ENCODE measurements around the gene LAMP5. TPM values are rescaled to one million over a fixed set of nuclear protein-coding genes. Genes with fewer than 3 reads are reported as not detected.

LAMP5 gene
- total RNA-seq, 2 donors from 2014 or later = not detected

DNA sequence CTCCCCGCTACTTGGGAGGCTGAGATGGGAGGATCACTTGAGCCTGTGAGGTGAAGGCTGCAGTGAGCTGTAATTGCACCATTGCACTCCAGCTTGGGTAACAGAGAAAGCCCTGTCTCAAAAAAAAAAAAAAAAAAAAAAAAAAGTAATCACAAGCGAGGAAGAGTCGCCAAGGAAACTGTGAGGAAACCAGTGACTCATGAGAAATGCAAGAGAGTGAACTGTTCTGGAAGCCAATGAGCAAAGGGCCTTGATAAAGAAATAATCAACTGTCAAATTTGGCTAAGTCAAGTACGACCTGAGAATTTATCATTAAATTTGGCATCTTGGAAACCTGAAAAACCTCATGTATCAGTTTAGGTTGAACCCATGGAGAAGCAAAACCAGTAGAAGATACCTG is 16.1 kb upstream of the LAMP5 start:
- no peak for ATAC-seq
- no peak for DNase-seq
- intact Hi-C loops (cut with DNase I) = no loop called here

DNA sequence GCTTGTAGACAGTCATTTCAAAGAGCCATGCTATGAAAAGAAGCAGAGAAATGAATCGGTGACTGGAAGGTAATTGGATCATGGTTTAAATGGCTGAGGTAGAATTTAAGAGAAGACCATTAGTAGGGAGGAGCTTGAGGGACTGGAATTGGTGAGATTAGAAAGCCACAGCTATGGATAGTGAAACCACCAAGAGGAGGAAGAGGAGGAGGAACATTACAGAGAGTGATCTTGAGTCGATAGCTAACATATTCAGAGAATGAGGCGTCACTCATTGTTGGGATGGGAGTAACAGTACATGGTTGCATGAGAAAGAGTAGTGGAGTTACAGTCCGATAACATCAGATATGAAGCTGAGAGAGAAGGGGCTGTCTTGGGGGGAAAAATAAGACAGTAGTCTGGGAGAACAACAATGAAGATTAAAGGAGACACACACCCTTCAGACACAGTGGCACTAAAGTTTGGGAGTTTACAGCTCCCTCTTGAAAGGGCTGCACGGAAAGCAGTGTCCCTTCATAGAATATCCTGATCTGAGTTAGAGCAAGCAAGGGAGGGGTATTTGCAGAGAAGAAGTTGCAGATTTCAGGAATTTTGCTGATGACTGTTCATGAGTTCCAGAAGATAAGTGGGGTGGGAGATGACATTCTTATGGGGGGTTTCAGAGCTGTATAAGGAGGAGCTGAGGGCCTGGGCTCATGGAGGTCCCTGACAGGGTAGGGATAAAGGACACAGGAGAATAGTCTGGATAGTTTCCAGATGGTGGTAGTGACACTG is 15.1 kb upstream of the LAMP5 start:
- no peak for ATAC-seq
- no peak for DNase-seq
- intact Hi-C loops (cut with DNase I) = no loop called here

DNA sequence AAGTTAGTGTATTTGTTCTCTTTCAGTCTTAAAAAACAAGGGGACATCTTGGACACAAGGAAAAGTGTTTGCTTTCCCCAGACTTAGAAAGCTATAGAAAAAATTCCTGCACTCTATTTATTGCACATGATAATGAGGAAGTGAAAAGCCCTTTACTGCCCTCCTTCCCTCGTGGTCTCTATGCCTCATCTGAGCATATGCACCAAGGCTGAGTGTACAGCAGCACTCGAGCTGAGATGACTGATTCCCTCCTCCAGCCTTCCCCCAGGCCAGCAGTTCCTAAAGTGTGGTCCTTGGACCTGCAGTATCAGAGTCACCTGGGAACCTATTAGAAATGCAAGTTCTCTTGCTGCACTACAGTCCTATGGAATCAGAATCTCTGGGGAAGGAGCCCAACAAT is 14.3 kb upstream of the LAMP5 start:
- intact Hi-C loops (cut with DNase I) = no loop called here
- ATAC-seq = peak in 1 of 2 donors; percentile 26

DNA sequence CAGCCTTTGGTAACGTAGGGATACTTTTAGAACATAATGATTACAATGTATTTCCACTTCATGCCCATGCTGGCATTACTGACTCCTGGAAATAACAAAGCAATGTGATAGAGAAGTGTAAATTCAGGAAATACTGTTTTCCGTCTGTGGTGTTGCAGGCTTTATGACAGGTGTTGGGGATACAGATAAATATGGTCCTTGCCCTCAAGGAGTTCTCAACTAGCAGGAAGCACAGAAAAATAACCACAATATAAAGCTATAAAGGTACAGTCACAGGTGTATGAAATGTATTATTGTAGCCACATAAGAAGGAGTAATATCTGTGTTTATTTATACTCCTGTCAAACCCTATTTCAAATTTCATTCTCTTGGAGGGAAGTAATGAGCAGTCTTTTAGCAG is 12.9 kb upstream of the LAMP5 start:
- intact Hi-C loops (cut with DNase I) = no loop called here
- DNase-seq = no peak
- ATAC-seq = no peak

More for the DNA sequence above, 14.3 kb upstream of the LAMP5 start:
- no peak for DNase-seq

DNA sequence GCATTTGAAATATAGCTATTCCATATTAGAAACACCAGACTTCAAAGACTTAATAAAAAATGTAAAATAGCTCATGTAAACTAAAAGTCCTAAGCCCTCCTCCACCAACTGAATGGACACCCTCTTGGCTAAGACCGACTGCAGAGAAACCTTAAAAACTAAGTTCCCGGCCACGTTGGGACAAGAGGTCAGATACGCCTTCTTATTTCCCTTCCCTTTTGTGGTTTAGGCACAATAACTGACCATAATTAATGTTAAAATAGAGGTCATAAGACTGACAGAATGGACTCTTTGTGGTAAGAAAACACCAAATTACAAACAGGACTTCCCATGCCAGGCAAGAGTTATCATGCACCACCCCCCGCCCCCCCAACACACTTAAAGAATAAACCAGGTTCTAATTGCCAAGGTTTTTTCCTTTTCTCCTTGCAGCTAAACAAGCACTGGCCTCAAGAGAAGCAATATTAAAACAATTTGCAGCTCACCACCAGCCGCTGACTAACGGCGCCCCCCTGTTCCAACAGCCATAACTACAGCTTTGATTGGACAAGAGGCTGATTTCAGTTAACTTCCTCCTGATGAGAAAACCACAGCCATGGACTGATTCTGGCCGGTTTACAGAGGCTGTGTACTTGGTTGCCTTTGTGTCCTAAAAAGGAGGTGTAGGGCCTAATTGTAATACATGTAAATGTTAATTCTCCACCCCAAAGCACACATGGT is 10.7 kb upstream of the LAMP5 start:
- intact Hi-C loops (cut with DNase I) = no loop called here
- peak in 1 of 2 donors; percentile 12 for ATAC-seq
- DNase-seq = no peak

DNA sequence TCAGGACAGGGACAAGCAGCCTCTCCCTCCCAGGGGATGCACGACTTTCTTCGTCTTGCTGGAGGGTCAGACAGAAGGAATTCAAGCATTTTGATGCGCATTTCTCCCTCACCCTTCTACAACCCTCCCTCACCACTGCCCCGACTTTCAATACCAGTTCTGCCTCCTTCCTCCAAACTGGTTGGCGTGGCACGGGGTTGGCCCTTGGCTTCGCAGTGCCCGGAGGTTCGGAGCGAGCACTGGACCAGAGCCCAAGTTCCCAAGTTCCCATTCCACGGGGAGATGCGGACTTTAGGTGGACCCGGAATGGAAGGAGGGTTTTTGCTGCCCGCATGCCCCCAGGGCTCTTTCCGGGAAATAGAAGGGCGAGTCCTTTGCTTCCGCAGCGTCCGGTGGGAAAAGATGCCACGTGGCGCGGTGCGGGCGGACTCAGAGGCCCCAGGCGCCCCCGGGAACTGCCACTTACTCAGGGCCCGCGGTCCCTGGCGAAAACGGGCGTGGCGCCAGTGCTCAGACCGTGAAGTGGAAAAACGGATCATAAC is 8.0 kb upstream of the LAMP5 start:
- no peak for ATAC-seq
- intact Hi-C loops (cut with DNase I) = no loop called here
- DNase-seq = no peak

DNA sequence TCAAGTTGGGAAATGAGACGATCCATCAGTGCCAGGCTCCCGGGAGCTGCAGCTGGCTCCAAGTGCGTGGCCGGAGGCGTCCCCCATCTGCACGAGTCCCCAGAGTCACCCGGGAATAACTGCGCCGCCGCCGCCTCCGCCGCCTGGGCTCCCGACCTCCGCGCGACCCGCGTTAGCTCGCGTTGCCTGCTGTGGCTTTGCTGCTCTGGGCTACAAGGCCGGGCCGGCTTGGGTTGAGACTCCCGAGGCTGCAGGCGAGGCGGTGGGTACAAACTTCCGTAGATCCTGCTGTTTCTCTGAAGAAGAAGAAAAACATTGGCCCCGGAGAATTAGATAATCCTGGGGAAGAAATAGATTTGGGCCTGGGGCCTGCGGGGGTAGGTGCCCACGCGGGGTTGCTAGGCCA is 7.4 kb upstream of the LAMP5 start:
- no peak for DNase-seq
- intact Hi-C loops (cut with DNase I) = no loop called here
- no peak for ATAC-seq

DNA sequence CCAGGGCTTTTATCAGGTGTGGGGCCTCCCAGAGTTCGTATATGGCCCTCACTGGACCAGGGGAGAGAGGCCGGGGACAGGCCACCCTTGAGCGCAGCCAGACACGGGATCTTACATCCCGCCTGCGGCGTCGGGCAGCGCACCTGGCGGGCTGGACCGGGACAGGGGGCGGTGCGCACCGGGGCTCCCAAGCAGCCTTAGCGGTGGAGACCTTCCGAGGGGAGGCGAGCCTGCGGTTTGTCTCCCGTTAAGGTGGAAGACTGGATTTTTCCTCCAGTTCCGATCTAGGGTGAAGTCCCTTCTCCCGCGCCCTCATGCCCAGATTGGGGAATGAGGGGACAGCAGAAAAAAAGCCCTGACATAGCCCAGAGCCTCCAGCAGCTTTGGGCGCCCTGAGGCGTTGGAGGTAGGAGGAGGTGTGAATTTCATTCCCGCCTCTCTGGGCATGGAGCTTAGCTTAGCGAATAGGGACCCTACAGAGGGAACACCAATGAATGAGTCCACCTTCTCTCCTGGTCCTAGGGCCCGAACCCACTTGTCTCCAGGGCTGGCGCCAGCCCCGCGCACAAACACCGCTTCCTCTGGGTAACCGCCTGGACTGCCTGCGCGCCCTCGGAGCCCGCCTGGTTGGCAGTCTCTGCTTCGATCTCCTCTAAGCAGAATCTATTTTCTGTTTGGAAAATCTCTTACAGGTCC is 6.7 kb upstream of the LAMP5 start:
- intact Hi-C loops (cut with DNase I) = no loop called here
- no peak for DNase-seq
- no peak for ATAC-seq

DNA sequence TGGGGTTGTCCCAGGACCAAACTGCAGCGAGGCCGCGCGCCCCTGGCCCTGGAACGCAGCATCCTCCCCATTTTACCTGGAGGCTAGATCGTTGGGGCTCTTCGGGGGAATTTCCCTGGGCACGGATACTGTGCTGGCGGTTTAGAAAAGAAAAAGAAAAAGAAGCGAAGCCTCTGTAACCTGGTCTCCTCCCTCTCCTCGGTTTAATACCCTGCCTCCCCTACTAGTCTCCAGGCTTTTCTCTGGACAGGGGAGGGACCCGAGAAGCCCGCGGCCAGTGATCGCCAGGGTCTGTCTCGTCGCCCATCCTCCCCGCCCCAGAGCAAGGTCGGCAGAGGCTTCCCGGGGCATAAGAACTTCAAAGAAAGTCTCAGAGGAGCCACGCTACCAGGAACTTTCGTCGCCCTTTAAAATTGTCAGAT is 6.1 kb upstream of the LAMP5 start:
- ATAC-seq (no peak), DNase-seq (no peak)
- intact Hi-C loops (cut with DNase I) = no loop called here

DNA sequence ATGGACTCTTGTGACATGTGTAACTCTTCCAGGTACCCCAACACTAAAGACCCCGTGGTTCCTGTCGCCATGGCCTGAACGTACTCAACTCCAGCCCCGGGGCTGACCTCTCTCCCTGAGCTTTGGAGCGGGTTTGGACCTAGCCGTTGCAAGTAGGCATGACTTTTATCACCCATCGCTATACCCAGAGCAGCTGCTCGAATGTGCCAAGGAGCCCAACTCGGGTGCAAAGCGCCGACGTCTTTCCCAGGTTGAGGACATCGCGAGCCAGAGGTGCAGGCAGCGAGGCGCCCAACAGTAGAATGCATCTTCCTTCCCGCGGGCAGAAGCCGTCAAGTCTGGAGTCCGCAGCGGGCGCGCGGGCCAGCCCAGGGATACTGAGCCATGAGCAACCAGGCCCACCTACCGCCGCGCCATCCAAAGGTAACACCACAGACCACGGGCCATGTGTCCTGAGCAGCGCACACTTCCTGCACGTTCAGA is 5.7 kb upstream of the LAMP5 start:
- no peak for DNase-seq
- no peak for ATAC-seq

DNA sequence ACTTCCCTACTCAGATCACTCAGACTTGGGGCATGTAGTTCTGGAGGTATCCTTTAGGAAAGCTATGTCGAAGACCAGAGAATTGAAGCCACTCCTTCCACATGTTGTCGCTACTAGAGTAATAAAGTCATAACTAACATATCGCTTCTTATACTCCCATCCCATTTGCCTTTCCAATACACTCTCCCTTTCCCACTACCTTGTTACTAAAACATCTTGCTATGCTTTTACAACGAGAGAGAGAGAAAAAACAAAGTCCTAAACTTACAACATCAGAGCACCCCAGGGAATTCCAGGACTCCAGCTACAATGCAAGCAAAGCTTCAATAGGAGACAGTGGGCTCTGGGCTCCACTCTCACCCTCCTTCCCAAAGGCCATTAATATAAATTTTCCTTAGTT is 5.1 kb upstream of the LAMP5 start:
- intact Hi-C loops (cut with DNase I) = no loop called here
- ATAC-seq (no peak), DNase-seq (no peak)

More for the DNA sequence above, 5.7 kb upstream of the LAMP5 start:
- intact Hi-C loops (cut with DNase I) = no loop called here

DNA sequence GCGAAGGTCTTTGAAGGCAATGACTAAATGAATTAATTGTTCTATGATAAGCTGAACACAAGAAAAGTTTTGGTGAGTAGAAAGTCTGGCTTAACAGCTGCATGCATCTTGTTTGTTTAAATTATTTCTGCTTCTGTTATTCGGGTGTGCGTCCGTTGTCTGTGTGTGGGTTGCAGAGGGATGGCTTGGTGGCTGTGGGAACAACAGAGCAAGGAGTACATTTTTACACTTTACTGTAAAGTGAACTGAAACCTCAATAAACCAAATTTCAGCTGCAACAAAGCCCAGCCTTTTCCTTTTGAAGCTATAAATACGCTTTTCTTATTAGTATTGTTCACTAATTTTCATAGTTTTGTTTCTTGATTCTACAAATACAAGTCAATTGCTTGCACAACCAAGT is 3.5 kb upstream of the LAMP5 start:
- DNase-seq (no peak), ATAC-seq (no peak)
- intact Hi-C loops (cut with DNase I) = no loop called here

DNA sequence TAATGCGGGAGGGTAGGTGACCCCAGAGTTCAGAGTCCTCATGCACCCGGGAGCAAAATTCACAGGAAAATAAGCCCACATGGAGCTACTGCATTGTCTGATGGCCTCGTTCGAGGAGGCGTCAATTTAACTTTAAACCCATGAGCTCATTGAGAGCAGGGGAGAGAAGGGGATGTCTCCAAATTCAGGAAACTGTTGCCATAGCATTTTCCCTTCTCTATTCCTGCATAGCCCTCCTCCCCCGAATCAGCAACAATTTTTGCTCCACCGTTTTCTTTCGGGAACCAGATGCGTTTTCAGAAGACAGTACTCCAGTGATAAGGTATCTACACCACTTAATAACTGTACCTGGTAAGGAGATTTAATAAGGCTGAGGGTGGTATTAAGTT is 324 bp upstream of the LAMP5 start:
- intact Hi-C loops (cut with DNase I) = no loop called here
- ATAC-seq (no peak), DNase-seq (no peak)

DNA sequence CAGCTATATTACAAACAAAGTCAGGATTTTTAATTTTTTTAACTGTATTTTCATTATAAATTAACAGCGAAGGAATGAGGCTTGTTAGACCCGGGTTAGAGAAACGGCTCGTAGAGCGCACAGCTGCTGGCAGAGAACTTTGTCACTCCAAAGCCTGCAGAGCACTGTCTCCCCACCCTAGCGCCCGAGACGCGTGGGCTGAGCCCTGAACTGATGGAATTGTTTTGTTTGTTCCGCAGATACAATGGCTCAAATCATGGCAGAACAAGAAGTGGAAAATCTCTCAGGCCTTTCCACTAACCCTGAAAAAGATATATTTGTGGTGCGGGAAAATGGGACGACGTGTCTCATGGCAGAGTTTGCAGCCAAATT is 810 bp downstream of the LAMP5 start:
- ATAC-seq = no peak
- DNase-seq = no peak
- intact Hi-C loops (cut with DNase I) = no loop called here

DNA sequence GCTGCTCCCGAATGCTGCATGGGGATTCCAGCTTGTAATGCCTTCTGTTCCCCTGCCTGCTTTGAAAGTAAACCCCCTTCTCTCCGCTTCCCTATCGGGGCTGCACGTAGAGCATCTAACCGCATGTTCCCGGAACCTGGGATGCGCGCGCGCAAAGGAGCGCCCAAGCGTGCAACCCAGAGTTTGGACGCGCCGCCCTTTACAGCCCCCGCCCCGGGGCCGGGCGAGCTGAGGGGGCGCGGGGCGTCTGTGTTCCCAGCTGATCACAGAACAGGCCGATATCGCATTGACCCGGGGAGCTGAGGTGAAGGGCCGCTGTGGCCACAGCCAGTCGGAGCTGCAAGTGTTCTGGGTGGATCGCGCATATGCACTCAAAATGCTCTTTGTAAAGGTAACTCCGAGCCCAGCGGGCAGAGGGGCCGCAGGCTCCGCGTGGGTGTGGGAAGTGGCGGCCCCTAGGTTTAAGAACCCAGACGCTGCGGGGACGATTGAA is 1.4 kb downstream of the LAMP5 start:
- intact Hi-C loops (cut with DNase I) = loop anchor here in 1 of 2 donors (2.0 kb wide), 1 partner anchor 19 kb away; no protein-coding TSS in a partner anchor
- DNase-seq (no peak), ATAC-seq (no peak)

DNA sequence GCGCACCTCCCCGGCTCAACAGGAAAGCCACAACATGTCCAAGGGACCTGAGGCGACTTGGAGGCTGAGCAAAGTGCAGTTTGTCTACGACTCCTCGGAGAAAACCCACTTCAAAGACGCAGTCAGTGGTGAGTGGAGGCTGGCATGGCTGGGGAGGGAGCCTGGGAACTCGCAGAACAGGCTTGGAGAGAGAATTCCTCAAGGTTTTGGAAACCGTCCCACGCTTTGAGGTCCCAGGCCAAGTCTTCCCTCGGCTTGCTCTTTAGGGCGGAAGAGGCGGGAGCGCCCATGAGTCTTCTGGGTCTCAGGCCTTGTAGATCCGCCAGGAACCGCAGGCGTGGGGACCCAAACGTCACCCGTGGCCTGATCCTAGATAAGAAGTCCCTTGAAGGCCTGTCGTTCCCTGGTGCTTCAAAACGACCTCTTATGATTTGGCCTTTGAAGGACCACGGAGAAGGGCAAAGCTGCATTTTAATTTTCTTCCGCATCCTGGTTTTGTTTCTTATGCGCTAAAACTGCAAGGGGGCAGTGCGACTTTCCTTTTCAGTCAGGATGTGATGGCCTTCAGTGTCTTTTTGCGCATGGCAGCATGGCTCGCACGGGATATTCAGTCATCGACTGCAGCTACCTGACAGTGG is 2.0 kb downstream of the LAMP5 start:
- DNase-seq = no peak
- intact Hi-C loops (cut with DNase I) = loop anchor here in 1 of 2 donors (2.0 kb wide), 1 partner anchor 18 kb away; no protein-coding TSS in a partner anchor
- ATAC-seq = peak in 1 of 2 donors; percentile 30

DNA sequence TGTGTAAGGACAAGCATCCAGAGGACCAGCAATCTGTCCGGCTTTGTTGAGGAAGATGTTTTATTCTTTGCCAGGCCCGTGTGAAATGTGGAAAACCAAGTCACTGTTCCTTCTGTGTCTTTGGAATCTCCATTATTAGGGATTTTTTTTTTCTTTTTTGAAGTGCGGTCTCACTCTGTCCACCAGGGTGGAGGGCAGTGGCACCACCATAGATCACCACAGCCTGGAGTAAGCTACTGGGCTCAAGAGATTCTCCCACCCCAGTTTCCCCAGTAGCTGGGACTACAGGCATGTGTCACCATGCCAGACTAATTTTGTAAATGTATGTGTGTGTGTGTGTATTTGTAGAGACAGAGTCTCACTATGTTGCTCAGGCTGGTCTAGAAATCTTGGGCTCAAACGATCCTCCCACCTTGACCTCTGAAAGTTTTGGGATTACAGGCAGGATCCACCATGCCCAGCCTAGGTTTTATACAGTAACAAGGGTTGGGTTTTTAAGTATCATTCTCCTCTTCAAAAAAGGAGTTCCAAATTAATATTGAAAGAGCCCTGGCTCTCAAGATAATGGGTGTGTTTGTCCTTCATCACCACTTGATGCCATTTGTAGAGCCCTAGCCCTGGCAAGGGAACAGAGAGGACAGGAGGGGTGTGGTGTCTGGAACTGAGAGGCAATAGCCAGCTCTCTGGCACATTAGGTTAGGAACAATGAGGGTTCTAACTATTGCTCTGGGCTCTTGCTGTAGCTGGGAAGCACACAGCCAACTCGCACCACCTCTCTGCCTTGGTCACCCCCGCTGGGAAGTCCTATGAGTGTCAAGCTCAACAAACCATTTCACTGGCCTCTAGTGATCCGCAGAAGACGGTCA is 3.1 kb downstream of the LAMP5 start:
- ATAC-seq (no peak), DNase-seq (no peak)
- intact Hi-C loops (cut with DNase I) = loop anchor here in 1 of 2 donors (2.0 kb wide), 1 partner anchor 17 kb away; no protein-coding TSS in a partner anchor

DNA sequence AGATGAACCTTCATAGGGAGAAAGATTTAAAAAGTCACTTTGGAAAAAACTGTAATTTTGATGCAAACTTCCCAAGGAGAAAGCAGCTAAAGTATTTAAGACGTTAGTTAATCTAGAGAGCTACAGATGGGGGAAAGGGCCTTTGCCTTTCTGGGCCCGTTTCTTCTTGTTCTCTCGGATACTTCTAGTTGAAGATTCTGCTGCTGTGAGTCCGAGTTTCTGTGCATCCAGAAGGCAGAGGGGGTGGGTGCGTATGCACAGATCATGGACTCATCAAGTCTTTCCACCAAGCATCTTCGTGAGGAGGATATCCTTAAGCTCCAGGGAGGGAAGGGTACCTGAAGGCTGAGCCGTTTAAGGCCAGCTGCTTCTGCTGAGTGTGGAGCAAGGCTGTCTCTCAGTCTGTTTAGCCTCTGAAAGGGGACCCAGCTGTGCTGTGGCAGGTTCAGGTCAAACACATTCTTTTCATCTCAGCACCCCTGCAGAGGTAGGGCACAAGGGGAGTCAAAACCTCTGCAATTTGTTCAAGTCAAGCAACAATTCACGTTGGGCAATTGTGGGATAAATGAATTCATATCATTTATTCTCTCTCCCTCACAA is 4.3 kb downstream of the LAMP5 start:
- intact Hi-C loops (cut with DNase I) = no loop called here
- ATAC-seq (no peak), DNase-seq (no peak)
